ENCODE results near the gene CHKA. TPM values are rescaled to one million over a fixed set of nuclear protein-coding genes. Genes with fewer than 3 reads are reported as not detected.

Gene CHKA
- total RNA-seq, 1 donor from 2014 or later, result 8.7 TPM

DNA sequence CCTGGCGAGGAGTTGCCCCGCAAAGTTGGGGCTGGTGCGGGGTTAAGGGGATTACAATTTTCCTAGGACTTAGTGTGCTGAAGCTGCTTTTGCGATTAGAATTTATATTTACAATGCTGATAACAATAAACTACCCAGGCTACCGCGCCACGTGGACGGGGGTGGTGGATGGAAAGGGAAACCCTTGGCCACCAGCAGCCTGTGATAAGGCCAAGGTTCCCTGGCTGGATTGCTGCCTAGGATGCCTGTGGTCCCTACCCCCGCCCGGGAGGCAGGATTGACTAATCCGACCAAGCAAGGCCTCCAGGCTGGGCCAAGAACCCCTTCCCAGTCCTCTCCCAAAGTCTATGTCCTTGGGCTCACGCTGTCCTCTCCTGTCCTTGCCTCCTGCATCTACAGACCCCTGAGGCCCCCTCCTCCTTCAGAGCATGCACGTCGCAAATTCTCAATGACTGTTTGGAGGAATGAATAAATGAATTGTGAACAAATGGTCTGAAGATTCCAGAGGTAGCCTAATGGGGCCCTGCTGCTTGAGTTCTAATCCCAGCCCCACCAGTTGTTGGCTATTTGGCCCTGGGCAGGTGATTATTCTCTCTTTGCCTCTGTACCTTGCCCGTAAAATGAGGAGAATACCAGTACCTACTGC lies 7.6 kb upstream of the CHKA start:
- peak; percentile 55 for DNase-seq
- Histone ChIP-seq H3K36me3 (no peaks in the 10 kb centered on the region), H3K4me3 (peak overlapping the region; percentile 72), H3K27me3 (ENCODE audit: low read depth) (no peaks in the 10 kb centered on the region), H3K27ac (replicated peaks) (peak overlapping the region; percentile 81), H3K9me3 (replicated peaks) (peaks cover 8% of the 10 kb centered on the region), H3K4me1 (peaks cover 17% of the 10 kb centered on the region)
- intact Hi-C loops (cut with micrococcal nuclease), result no loop called here
- TF ChIP-seq, protein P1, sequence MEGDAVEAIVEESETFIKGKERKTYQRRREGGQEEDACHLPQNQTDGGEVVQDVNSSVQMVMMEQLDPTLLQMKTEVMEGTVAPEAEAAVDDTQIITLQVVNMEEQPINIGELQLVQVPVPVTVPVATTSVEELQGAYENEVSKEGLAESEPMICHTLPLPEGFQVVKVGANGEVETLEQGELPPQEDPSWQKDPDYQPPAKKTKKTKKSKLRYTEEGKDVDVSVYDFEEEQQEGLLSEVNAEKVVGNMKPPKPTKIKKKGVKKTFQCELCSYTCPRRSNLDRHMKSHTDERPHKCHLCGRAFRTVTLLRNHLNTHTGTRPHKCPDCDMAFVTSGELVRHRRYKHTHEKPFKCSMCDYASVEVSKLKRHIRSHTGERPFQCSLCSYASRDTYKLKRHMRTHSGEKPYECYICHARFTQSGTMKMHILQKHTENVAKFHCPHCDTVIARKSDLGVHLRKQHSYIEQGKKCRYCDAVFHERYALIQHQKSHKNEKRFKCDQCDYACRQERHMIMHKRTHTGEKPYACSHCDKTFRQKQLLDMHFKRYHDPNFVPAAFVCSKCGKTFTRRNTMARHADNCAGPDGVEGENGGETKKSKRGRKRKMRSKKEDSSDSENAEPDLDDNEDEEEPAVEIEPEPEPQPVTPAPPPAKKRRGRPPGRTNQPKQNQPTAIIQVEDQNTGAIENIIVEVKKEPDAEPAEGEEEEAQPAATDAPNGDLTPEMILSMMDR (IDR thresholded peaks at IDR 0.05; ENCODE audit: borderline replicate concordance), result no peak

DNA sequence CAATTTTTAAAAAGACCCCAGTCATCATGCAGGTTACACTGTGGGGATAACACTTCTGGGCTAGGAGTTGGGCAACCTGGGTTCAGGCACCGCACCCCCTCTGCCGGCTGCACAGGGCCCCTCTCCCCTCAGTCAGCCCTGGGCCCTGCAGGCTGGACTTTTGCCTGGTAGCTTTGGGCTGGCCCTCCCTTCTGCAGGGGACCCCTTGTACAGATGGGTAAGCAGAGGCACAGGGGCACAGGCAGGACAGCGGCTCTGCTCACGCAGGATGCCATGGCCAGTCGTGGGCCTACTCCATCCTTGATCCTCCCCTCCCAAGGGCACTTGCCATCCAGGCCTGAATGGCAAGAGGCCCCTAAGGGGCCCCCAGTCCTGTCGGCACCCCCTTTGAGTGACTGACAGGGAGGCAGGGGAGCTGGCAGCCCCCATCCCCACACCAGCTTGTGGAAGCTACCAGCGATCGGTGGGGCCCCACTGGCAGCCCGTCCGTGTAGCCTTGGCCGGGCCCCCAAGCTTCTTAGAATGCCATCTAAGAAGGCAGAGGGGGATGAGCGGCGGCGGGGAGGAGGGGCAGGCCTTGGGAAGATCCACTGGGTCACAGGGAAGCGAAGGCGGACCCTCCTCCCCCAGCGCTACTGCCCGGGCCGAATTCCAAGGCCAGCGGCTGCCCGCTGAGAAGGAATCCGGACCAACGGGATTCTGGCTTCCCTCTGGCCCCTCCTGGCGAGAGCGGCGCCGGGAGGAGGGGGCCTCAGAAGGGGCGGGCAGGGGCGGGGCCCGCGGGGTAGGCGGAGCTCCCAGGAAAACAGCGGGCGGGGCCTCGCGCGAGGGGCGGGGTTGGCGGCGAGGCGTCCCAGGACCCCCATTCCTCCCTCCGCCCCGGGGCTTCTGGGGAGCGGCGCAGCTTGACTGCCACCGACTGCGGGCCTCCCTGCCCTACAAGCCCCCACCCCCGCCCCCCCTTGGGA lies 6.8 kb upstream of the CHKA start:
- TF ChIP-seq, protein P1 (IDR thresholded peaks at IDR 0.05; ENCODE audit: borderline replicate concordance), result no peak
- peaks cover 22% of the 10 kb centered on the region for H3K4me1 ChIP-seq
- H3K4me3 ChIP-seq, result peak overlapping the region; percentile 72
- peaks cover 5% of the 10 kb centered on the region for H3K9me3 ChIP-seq (replicated peaks)
- H3K36me3 ChIP-seq, result no peaks in the 10 kb centered on the region
- peak; percentile 46 for DNase-seq
- peak overlapping the region; percentile 81 for H3K27ac ChIP-seq (replicated peaks)
- H3K27me3 ChIP-seq (ENCODE audit: low read depth), result no peaks in the 10 kb centered on the region
- intact Hi-C loops (cut with micrococcal nuclease), result no loop called here

DNA sequence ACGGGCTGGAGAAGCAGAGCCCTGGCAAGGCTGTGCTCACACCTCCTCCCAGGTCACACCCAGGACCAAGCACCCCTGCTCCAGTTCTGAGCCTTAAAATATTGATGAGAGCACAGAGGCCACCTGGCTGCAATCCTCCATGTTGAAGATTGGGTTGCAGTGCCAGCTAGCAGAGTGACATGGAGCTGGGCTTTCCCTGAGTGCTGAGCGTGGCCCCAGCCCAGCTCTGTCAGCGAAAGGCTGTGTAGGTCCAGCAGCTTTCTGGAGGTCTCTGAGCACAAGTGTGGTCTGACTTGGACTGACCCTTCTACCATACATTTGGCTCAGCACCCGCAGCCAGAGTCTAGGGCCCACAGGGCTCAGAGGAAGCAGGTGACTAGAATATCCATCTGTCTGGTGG lies 4.0 kb upstream of the CHKA start:
- no peaks in the 10 kb centered on the region for H3K27me3 ChIP-seq (ENCODE audit: low read depth)
- no peaks in the 10 kb centered on the region for H3K36me3 ChIP-seq
- TF ChIP-seq, protein P1 (IDR thresholded peaks at IDR 0.05; ENCODE audit: borderline replicate concordance), result no peak
- H3K4me3 ChIP-seq, result no peak overlapping the region
- H3K9me3 ChIP-seq (replicated peaks), result no peaks in the 10 kb centered on the region
- no peak for DNase-seq
- peaks cover 35% of the 10 kb centered on the region for H3K4me1 ChIP-seq
- H3K27ac ChIP-seq (replicated peaks), result peak overlapping the region; percentile 15
- intact Hi-C loops (cut with micrococcal nuclease), result no loop called here

DNA sequence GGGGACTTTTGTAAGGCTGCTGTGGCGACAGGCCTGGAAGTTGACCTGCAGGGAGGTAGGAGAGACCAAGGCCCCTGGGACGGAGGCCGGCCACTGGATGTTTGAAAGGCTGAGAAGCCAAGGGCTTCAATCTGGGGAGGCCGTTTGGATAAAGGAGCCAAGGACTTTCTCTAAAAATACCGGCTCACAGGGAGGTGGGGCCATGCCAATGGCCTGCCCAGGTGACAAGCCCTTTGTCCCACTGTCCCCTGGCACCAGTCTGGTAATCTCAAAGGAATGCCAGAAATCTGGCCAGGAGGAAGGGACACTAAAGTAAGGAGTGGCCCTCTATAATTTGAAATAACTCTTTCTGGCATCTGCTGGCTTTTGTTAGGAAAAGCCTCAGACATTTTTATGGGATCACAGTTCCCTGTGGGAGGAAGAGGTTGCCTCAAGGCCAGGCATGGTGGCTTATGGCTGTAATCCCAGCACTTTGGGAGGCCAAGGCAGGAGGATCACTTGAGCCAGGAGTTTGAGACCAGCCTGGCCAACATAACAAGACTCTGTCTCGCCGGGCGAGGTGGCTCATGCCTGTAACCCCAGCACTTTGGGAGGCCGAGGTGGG lies 1.9 kb upstream of the CHKA start:
- Histone ChIP-seq H3K4me3 (no peak overlapping the region), H3K36me3 (no peaks in the 10 kb centered on the region), H3K27me3 (ENCODE audit: low read depth) (no peaks in the 10 kb centered on the region), H3K27ac (replicated peaks) (peak overlapping the region; percentile 99), H3K9me3 (replicated peaks) (no peaks in the 10 kb centered on the region), H3K4me1 (peaks cover 44% of the 10 kb centered on the region)
- TF ChIP-seq, protein P1 (IDR thresholded peaks at IDR 0.05; ENCODE audit: borderline replicate concordance), result no peak
- intact Hi-C loops (cut with micrococcal nuclease), result no loop called here
- DNase-seq, result peak; percentile 40

DNA sequence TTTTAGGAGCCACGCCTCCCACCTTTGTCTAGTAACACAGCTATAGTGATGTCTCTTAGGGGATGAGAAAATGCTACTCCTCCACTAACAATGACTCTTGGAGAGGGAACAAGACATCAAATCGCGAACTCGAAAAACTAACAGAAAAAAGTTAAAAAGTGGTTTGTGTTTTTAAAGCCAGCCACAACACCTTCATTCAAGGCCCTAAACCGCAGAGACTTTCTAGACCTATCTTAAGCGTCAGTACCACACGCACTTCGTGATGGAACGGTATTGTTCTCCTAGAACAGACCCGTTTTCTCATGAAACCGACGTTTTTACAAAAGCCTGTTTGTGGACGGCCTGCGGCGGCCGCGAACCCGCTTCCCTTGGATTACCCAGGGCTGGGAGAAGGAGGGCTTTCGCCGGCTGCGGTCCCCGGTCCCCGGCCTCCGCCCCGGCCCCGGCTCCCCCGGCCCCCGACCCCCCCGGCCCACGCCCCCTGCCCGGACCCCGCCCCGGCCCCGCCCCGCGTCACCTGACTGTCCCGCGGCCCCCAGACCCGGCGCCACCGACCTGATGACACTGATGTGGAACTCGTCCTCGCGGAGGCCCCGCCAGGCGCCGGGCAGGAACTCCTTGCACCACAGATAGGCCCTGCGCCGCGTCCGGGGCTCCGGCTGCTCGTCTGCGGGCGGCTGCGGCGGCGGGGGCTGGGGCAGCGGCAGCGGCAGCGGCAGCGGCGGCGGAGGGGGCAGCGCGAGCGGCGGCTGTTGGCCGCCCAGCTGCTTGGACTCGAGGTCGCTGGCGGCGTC lies 718 bp downstream of the CHKA start:
- intact Hi-C loops (cut with micrococcal nuclease), result no loop called here
- Histone ChIP-seq H3K4me3 (peak overlapping the region; percentile 76), H3K9me3 (replicated peaks) (no peaks in the 10 kb centered on the region), H3K27me3 (ENCODE audit: low read depth) (no peaks in the 10 kb centered on the region), H3K27ac (replicated peaks) (peak overlapping the region; percentile 99), H3K36me3 (no peaks in the 10 kb centered on the region), H3K4me1 (peaks cover 55% of the 10 kb centered on the region)
- peak; percentile 52 for DNase-seq
- TF ChIP-seq, protein P1 (IDR thresholded peaks at IDR 0.05; ENCODE audit: borderline replicate concordance), result no peak

All from left ventricle myocardium inferior (tissue), 1 donor.